ENCODE measurements around the gene RCAN2.

DNA sequence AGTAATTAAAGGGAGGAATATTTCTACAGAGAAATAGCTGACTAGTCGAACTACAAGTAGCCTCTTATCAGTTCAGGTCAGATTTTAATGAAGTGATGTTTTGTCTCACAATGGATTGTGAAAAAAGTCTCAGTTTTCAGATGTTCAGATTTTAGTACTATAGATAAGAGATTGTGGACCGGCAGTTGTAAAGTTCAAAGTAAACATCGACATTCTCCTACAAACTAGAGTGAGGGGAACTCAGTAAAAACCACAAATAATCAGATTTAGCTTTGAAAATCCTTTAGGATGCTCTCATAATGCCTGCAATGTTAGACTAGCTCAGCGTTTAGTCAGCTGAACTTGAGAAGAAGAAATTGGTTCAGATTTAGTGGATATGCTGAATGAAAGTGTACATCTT lies 39.9 kb downstream of the RCAN2 start:
- TF ChIP-seq RAD21 (CRISPR knock-in tag; conservative IDR thresholded peaks at IDR 0.05 in 1 of 2, IDR thresholded peaks at IDR 0.05 in 1 of 2) (no peak), ZHX1 (conservative IDR thresholded peaks at IDR 0.05; ENCODE audit: low read length) (no peak), EZH2 (IDR thresholded peaks at IDR 0.05; ENCODE audit: borderline replicate concordance, low read depth, low read length) (no peak), POLR2A (conservative IDR thresholded peaks at IDR 0.05) (no peak), ARNT (IDR thresholded peaks at IDR 0.05) (no peak), ESRRA (IDR thresholded peaks at IDR 0.05; ENCODE audit: borderline replicate concordance, low read depth) (no peak), PTBP1 (IDR thresholded peaks at IDR 0.05; ENCODE audit: low read depth, low read length) (no peak)
- TF ChIP-seq, protein P1, sequence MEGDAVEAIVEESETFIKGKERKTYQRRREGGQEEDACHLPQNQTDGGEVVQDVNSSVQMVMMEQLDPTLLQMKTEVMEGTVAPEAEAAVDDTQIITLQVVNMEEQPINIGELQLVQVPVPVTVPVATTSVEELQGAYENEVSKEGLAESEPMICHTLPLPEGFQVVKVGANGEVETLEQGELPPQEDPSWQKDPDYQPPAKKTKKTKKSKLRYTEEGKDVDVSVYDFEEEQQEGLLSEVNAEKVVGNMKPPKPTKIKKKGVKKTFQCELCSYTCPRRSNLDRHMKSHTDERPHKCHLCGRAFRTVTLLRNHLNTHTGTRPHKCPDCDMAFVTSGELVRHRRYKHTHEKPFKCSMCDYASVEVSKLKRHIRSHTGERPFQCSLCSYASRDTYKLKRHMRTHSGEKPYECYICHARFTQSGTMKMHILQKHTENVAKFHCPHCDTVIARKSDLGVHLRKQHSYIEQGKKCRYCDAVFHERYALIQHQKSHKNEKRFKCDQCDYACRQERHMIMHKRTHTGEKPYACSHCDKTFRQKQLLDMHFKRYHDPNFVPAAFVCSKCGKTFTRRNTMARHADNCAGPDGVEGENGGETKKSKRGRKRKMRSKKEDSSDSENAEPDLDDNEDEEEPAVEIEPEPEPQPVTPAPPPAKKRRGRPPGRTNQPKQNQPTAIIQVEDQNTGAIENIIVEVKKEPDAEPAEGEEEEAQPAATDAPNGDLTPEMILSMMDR (IDR thresholded peaks at IDR 0.05 in 2 of 3, conservative IDR thresholded peaks at IDR 0.05 in 1 of 3; ENCODE audit: insufficient read depth in 2 of 3, low read depth in 1 of 3, low read length in 3 of 3), result no peak

Data from K562 (cell line).